Body of pancreas (tissue), 4 donors: ENCODE measurements around the gene FAM228B.

Source experiments
- POLR2A ChIP-seq, 3 donors: fragments of 450-650 bp; IDR thresholded peaks; one replicate each; pipeline ENCODE4 v1.6.1; 2016; ENCODE audit warnings: antibody characterized with exemption in 3 of 3, mild to moderate bottlenecking in 2 of 3
- TF ChIP-seq, protein P1 (sequence below), 7 experiments: fragments of 450-650 bp in 4 of 7; fragments of 200-600 bp in 3 of 7; sonication (generic) in 3 of 7; IDR thresholded peaks; one replicate each; pipeline ENCODE4 v1.5.1; 2016 to 2019; ENCODE audit warnings: antibody characterized with exemption in 7 of 7

DNA sequence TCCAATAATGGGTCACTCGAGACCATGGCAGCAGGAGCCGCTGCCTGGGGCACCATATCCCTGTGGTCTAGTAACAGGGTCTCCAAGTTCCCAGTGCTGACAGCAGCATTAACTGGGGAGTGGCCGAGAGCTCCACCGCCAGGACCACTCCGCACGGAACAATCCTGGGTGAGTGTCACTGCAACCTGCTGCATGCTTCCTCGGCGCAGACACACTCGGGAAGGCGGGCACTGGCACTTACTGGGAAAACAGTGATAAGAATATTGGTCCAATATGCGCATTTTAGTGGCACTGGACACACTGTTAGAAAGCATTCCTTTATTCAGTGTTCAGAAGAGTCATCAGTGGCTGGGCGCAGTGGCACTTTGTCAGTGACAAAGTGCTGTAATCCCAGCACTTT lies 81.2 kb downstream of the FAM228B start:
- TF ChIP-seq, protein P1, sequence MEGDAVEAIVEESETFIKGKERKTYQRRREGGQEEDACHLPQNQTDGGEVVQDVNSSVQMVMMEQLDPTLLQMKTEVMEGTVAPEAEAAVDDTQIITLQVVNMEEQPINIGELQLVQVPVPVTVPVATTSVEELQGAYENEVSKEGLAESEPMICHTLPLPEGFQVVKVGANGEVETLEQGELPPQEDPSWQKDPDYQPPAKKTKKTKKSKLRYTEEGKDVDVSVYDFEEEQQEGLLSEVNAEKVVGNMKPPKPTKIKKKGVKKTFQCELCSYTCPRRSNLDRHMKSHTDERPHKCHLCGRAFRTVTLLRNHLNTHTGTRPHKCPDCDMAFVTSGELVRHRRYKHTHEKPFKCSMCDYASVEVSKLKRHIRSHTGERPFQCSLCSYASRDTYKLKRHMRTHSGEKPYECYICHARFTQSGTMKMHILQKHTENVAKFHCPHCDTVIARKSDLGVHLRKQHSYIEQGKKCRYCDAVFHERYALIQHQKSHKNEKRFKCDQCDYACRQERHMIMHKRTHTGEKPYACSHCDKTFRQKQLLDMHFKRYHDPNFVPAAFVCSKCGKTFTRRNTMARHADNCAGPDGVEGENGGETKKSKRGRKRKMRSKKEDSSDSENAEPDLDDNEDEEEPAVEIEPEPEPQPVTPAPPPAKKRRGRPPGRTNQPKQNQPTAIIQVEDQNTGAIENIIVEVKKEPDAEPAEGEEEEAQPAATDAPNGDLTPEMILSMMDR (IDR thresholded peaks at IDR 0.05): no peak
- TF ChIP-seq POLR2A (IDR thresholded peaks at IDR 0.05): no peak
